Measurements from ENCODE around the gene ACTN4. TPM values are rescaled to one million over a fixed set of nuclear protein-coding genes. Genes with fewer than 3 reads are reported as not detected.

Gene ACTN4
- total and polyA plus RNA-seq, 2 donors (not counting 1 experiment from before 2014, with no cell fraction given), result 127 to 683 TPM

DNA sequence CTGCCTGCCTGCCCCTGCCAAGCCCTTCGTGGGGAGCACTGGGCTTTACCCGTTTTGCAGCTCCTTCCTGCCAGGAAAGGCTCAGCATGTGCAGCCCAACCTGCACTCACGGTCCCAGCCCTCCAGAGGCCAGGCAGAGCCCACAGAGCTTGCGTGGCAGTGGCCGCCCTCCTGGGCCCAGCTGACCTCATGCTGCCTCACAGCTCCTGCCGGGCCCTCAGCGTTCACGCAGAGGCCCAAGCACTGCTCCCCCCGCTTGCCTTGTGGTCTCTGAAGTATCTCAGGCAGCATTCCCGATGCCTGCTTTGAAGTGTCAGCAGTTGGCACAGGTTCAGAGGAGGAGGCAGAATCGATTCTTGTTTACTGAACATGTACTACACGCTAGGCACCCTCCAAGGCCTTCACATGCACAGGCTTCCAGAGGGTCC is 64.3 kb downstream of the ACTN4 start:
- DNase-seq (ENCODE audit: low read depth in 2 of 2), result peak; percentile 95
- Histone ChIP-seq H3K4me3 (replicated peaks in 1 of 4; ENCODE audit: control extremely low read depth in 1 of 4, insufficient read depth in 1 of 4, low read depth in 3 of 4, low read length in 4 of 4) (no peak overlapping the region), H4K20me1 (ENCODE audit: control insufficient read depth, extremely low read depth, insufficient read depth, low read length) (no peaks in the 10 kb centered on the region), H2AFZ (ENCODE audit: low read length) (no peak overlapping the region), H3K79me2 (ENCODE audit: control insufficient read depth, insufficient read depth, low read length) (peaks cover 44% of the 10 kb centered on the region), H3K9ac (ENCODE audit: insufficient read depth, low read length) (peak overlapping the region; percentile 29), H3K27ac (ENCODE audit: insufficient read depth, low read length) (peak overlapping the region; percentile 68), H3K4me2 (ENCODE audit: extremely low read depth, insufficient read depth, low read length) (no peak overlapping the region), H3K9me3 (ENCODE audit: control insufficient read depth, insufficient read depth, low read depth, low read length) (no peaks in the 10 kb centered on the region), H3K27me3 (ENCODE audit: control insufficient read depth, insufficient read depth, low read length) (no peaks in the 10 kb centered on the region), H3K36me3 (ENCODE audit: control insufficient read depth, insufficient read depth, low read length) (peaks cover 58% of the 10 kb centered on the region), H3K4me1 (ENCODE audit: control insufficient read depth, extremely low read depth, insufficient read depth, low read length) (peaks cover 53% of the 10 kb centered on the region)
- no peak for TF ChIP-seq EZH2 (IDR thresholded peaks at IDR 0.05; ENCODE audit: low read length, missing control alignments)
- TF ChIP-seq, protein P1, sequence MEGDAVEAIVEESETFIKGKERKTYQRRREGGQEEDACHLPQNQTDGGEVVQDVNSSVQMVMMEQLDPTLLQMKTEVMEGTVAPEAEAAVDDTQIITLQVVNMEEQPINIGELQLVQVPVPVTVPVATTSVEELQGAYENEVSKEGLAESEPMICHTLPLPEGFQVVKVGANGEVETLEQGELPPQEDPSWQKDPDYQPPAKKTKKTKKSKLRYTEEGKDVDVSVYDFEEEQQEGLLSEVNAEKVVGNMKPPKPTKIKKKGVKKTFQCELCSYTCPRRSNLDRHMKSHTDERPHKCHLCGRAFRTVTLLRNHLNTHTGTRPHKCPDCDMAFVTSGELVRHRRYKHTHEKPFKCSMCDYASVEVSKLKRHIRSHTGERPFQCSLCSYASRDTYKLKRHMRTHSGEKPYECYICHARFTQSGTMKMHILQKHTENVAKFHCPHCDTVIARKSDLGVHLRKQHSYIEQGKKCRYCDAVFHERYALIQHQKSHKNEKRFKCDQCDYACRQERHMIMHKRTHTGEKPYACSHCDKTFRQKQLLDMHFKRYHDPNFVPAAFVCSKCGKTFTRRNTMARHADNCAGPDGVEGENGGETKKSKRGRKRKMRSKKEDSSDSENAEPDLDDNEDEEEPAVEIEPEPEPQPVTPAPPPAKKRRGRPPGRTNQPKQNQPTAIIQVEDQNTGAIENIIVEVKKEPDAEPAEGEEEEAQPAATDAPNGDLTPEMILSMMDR (conservative IDR thresholded peaks at IDR 0.05 in 1 of 2, IDR thresholded peaks at IDR 0.05 in 1 of 2; ENCODE audit: low read depth in 1 of 2, low read length in 2 of 2), result peak in 1 of 2 donors; percentile 24

DNA sequence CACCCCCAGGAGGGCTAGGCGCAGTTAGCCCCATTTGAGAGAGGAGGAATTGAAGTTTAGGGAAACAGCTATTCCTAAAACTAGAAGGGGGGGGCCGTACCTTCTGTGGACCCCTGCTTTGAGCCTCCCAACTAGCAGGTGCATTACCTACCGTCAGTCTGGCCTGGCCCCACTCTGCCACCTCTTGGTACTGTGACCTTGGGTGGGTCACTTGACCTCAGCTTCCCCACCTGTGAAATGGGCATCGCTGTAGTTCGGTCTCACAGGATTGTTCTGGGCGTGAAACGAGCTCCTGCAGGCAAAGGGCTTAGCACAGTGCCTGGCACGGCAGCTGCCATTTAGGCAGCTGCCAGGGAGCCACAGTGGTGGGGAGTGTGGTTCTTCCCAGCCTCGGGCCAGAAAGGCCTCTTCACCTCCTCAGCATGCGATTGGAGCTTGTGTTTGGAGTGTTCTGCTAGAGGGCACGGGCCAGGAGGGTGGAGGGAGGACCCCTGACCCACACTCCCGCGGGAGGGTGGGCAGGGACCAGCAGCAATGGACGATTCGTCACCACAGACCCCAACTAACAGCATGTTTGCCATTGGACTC is 64.8 kb downstream of the ACTN4 start:
- Histone ChIP-seq H3K9me3 (ENCODE audit: control insufficient read depth, insufficient read depth, low read depth, low read length) (no peaks in the 10 kb centered on the region), H3K27me3 (ENCODE audit: control insufficient read depth, insufficient read depth, low read length) (no peaks in the 10 kb centered on the region), H4K20me1 (ENCODE audit: control insufficient read depth, extremely low read depth, insufficient read depth, low read length) (no peaks in the 10 kb centered on the region), H3K4me3 (replicated peaks in 1 of 4; ENCODE audit: control extremely low read depth in 1 of 4, insufficient read depth in 1 of 4, low read depth in 3 of 4, low read length in 4 of 4) (no peak overlapping the region), H3K79me2 (ENCODE audit: control insufficient read depth, insufficient read depth, low read length) (peaks cover 43% of the 10 kb centered on the region), H3K9ac (ENCODE audit: insufficient read depth, low read length) (peak overlapping the region; percentile 29), H3K36me3 (ENCODE audit: control insufficient read depth, insufficient read depth, low read length) (peaks cover 58% of the 10 kb centered on the region), H3K27ac (ENCODE audit: insufficient read depth, low read length) (peak overlapping the region; percentile 68), H3K4me2 (ENCODE audit: extremely low read depth, insufficient read depth, low read length) (no peak overlapping the region), H3K4me1 (ENCODE audit: control insufficient read depth, extremely low read depth, insufficient read depth, low read length) (peaks cover 53% of the 10 kb centered on the region), H2AFZ (ENCODE audit: low read length) (no peak overlapping the region)
- TF ChIP-seq, protein P1 (conservative IDR thresholded peaks at IDR 0.05 in 1 of 2, IDR thresholded peaks at IDR 0.05 in 1 of 2; ENCODE audit: low read depth in 1 of 2, low read length in 2 of 2), result no peak
- no peak for TF ChIP-seq EZH2 (IDR thresholded peaks at IDR 0.05; ENCODE audit: low read length, missing control alignments)
- DNase-seq (ENCODE audit: low read depth in 2 of 2), result no peak

DNA sequence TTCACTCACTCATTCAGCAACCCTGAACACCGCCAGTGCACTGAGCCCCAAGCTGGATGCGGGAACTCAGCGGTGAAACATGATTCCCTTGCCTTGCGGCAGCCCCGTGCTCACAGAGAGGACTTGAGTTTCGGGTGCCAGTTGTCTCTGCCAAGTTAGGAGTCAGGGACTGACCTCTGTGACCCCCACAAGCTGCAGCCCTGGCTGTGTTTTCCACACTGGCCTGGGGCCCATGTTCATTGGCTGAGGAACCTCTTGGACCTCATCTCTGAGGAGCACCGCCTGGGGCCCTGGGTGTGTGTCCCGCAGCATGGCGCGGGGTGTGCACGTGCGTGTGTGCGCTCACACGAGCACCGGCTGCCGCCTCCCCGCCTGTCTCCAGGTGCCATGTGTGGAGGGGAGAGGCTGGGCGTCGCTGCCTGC is 65.8 kb downstream of the ACTN4 start:
- peak in 1 of 2 donors; percentile 95 for DNase-seq (ENCODE audit: low read depth in 2 of 2)
- Histone ChIP-seq H3K27ac (ENCODE audit: insufficient read depth, low read length) (peak overlapping the region; percentile 68), H4K20me1 (ENCODE audit: control insufficient read depth, extremely low read depth, insufficient read depth, low read length) (no peaks in the 10 kb centered on the region), H3K4me1 (ENCODE audit: control insufficient read depth, extremely low read depth, insufficient read depth, low read length) (peaks cover 47% of the 10 kb centered on the region), H3K27me3 (ENCODE audit: control insufficient read depth, insufficient read depth, low read length) (no peaks in the 10 kb centered on the region), H3K4me3 (replicated peaks in 1 of 4; ENCODE audit: control extremely low read depth in 1 of 4, insufficient read depth in 1 of 4, low read depth in 3 of 4, low read length in 4 of 4) (no peak overlapping the region), H3K79me2 (ENCODE audit: control insufficient read depth, insufficient read depth, low read length) (peaks cover 42% of the 10 kb centered on the region), H3K9ac (ENCODE audit: insufficient read depth, low read length) (no peak overlapping the region), H3K4me2 (ENCODE audit: extremely low read depth, insufficient read depth, low read length) (no peak overlapping the region), H2AFZ (ENCODE audit: low read length) (no peak overlapping the region), H3K9me3 (ENCODE audit: control insufficient read depth, insufficient read depth, low read depth, low read length) (no peaks in the 10 kb centered on the region), H3K36me3 (ENCODE audit: control insufficient read depth, insufficient read depth, low read length) (peaks cover 56% of the 10 kb centered on the region)
- TF ChIP-seq, protein P1 (conservative IDR thresholded peaks at IDR 0.05 in 1 of 2, IDR thresholded peaks at IDR 0.05 in 1 of 2; ENCODE audit: low read depth in 1 of 2, low read length in 2 of 2), result no peak
- no peak for TF ChIP-seq EZH2 (IDR thresholded peaks at IDR 0.05; ENCODE audit: low read length, missing control alignments)

Measured in fibroblast of lung (primary cell).